Lower lobe of right lung (tissue), 2 donors: ENCODE results near the gene VPS26B. TPM values are rescaled to one million over a fixed set of nuclear protein-coding genes. Genes with fewer than 3 reads are reported as not detected.

Experiments used
- ATAC-seq, 2 donors: fragments of 200-7000 bp; cut with Tn5 transposase; one replicate each; pipeline ENCODE4 v1.9.1; 2020 to 2022; ENCODE audit warnings: mild to moderate bottlenecking in 2 of 2, moderate library complexity in 2 of 2
- DNase-seq: peaks from one replicate; pipeline ENCODE4 v3.0.0-alpha.2; 2020
- H3K27ac ChIP-seq: fragments of 200-600 bp; one replicate; pipeline ENCODE4 v1.8.0; 2022
- H3K27me3 ChIP-seq: fragments of 200-600 bp; one replicate; pipeline ENCODE4 v1.8.0; 2022; ENCODE audit warnings: low read depth
- H3K36me3 ChIP-seq: fragments of 200-600 bp; one replicate; pipeline ENCODE4 v1.8.0; 2022; ENCODE audit warnings: mild to moderate bottlenecking
- H3K4me1 ChIP-seq: fragments of 200-600 bp; one replicate; pipeline ENCODE4 v1.8.0; 2022
- H3K4me3 ChIP-seq: fragments of 200-600 bp; one replicate; pipeline ENCODE4 v1.8.0; 2022; ENCODE audit warnings: mild to moderate bottlenecking
- H3K9me3 ChIP-seq: fragments of 200-600 bp; one replicate; pipeline ENCODE4 v1.8.0; 2022
- intact Hi-C: fragments of 100-400 bp; cut with DNase I; formaldehyde crosslinking; loops from one replicate; pipeline ENCODE4 v1.11.0; 2022
- total RNA-seq: library from RNA; stranded (reverse); fragmentation: NEBNext Ultra II Directional; extraction: Animal tissue kit (Norgen Biotek cat#: 25700); gene quantifications from one replicate; pipeline ENCODE4 v1.2.1, GENCODE V29; 2021
- TF ChIP-seq, protein P1 (sequence below): fragments of 200-600 bp; IDR thresholded peaks from one replicate; pipeline ENCODE4 v1.8.0; 2022; ENCODE audit warnings: antibody characterized with exemption, mild to moderate bottlenecking
- donor health status: DM: no; HTN: yes; CAD: no; lungs with severe emphysema.

Gene VPS26B
- total RNA-seq, 1 donor from 2014 or later: 42.7 TPM

DNA sequence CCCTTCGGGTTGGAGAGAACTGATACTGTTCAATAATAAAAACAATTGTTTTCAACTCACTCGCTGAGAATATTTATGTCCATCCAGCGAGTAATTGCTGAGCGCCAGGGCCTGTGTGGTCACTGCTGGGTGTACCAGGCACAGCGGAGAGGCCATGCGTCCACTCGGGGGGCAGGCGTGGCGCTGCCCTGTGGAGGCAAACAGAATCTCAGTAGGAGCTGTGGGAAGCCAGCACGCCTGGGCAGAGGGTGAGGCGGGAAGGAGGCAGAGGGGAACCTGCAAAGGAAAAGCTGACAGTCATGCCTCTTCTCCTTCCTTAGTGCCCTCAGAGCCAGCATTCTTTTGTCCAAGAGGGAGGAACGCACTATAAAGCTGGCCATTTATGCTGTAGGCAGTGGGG is 63.1 kb downstream of the VPS26B start:
- no peaks in the 10 kb centered on the region for H3K9me3 ChIP-seq
- no peak for DNase-seq
- intact Hi-C loops: no loop called here
- H3K27me3 ChIP-seq: no peaks in the 10 kb centered on the region
- ATAC-seq: no peak
- H3K4me3 ChIP-seq: no peak overlapping the region
- H3K36me3 ChIP-seq: no peaks in the 10 kb centered on the region
- H3K4me1 ChIP-seq: no peaks in the 10 kb centered on the region
- H3K27ac ChIP-seq: no peak overlapping the region
- TF ChIP-seq, protein P1, sequence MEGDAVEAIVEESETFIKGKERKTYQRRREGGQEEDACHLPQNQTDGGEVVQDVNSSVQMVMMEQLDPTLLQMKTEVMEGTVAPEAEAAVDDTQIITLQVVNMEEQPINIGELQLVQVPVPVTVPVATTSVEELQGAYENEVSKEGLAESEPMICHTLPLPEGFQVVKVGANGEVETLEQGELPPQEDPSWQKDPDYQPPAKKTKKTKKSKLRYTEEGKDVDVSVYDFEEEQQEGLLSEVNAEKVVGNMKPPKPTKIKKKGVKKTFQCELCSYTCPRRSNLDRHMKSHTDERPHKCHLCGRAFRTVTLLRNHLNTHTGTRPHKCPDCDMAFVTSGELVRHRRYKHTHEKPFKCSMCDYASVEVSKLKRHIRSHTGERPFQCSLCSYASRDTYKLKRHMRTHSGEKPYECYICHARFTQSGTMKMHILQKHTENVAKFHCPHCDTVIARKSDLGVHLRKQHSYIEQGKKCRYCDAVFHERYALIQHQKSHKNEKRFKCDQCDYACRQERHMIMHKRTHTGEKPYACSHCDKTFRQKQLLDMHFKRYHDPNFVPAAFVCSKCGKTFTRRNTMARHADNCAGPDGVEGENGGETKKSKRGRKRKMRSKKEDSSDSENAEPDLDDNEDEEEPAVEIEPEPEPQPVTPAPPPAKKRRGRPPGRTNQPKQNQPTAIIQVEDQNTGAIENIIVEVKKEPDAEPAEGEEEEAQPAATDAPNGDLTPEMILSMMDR: no peak

DNA sequence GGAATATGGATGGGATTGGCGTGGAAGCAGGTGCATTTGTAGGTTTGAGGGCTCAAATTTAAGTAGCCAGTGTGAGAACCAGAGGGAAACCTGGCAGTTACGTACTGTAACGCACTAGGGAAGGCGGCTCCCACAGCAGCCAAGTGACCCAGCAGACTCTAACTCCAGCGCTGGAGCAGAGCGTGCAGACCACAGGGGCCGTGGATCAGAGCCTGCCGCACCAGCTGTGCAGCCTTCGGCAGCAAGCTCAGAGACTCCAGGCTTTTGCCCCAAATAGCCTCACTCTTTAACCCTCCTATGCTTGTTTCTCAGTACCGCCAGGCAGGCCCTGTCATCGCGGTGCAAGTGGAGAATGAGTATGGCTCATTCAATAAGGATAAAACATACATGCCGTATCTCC is 64.0 kb downstream of the VPS26B start:
- Histone ChIP-seq H3K4me1 (no peaks in the 10 kb centered on the region), H3K4me3 (no peak overlapping the region), H3K36me3 (no peaks in the 10 kb centered on the region), H3K27me3 (no peaks in the 10 kb centered on the region), H3K9me3 (no peaks in the 10 kb centered on the region), H3K27ac (no peak overlapping the region)
- no peak for DNase-seq
- no peak for ATAC-seq
- intact Hi-C loops: no loop called here
- TF ChIP-seq, protein P1: no peak

DNA sequence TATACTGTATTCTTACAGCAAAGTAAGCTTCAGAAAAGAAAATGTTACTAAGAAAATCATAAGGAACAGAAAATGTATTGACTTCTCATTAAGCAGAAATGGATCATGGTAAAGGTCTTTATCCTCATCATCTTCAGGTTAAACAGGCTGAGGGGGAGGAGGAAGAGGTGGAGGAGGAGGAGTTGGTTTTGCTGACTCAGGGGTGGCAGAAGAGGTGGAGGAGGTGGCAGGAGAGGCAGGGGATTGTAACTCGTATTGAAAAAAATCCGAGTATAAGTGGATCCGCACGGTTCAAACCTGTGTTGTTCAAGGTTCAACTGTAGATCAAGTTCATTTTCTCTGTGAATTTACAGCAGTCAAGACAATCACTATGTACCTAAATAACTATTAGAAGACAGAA is 64.7 kb downstream of the VPS26B start:
- Histone ChIP-seq H3K9me3 (no peaks in the 10 kb centered on the region), H3K27ac (no peak overlapping the region), H3K36me3 (no peaks in the 10 kb centered on the region), H3K4me3 (no peak overlapping the region), H3K4me1 (no peaks in the 10 kb centered on the region), H3K27me3 (no peaks in the 10 kb centered on the region)
- DNase-seq (no peak), ATAC-seq (no peak)
- intact Hi-C loops: no loop called here
- TF ChIP-seq, protein P1: no peak

DNA sequence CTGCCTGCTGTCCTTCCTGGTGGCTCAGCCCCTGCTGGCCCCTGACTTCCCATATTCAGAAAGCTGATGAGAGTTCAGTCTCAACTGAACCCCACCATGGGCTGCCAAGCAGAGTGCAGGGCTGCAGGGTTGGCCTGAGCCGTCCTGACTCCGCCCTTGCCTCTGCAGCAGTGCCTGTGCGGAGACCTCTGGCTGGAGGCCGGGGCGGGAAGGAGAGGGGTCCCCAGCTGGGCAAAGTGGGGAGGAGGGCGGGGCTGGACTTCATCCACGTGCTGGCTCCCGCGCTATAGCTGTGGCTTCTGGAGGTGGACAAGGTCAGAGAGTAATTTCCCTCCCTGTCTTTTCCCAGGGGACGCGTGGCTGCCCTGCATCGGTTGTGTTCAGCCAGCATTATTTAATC is 65.3 kb downstream of the VPS26B start:
- Histone ChIP-seq H3K4me1 (no peaks in the 10 kb centered on the region), H3K4me3 (no peak overlapping the region), H3K27ac (no peak overlapping the region), H3K36me3 (no peaks in the 10 kb centered on the region), H3K9me3 (no peaks in the 10 kb centered on the region), H3K27me3 (no peaks in the 10 kb centered on the region)
- intact Hi-C loops: no loop called here
- TF ChIP-seq, protein P1: no peak
- peak in 1 of 2 donors; percentile 47 for ATAC-seq
- DNase-seq: no peak

DNA sequence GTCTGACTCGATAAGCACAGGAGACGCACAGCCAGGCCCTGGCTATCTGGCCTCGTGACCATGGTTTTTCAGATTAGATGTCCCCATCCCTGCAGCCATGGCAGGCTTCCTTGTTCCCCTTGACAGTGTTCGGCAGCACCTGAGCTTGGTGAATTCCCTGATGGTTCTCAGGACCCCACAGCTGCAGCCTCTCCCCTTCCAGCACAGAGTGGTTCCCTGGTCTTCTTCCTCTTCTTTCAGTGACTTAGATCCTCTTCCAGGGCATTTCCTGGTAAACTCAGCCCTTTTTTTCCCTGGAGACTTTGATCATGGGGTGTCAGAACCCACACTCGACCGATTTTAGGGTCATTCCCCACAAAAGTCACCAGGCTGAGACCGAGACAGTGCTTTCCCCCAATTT is 66.2 kb downstream of the VPS26B start:
- no peaks in the 10 kb centered on the region for H3K36me3 ChIP-seq
- no peak overlapping the region for H3K4me3 ChIP-seq
- no peaks in the 10 kb centered on the region for H3K4me1 ChIP-seq
- DNase-seq: no peak
- TF ChIP-seq, protein P1: no peak
- H3K9me3 ChIP-seq: no peaks in the 10 kb centered on the region
- H3K27me3 ChIP-seq: no peaks in the 10 kb centered on the region
- intact Hi-C loops: no loop called here
- ATAC-seq: no peak
- H3K27ac ChIP-seq: no peak overlapping the region

DNA sequence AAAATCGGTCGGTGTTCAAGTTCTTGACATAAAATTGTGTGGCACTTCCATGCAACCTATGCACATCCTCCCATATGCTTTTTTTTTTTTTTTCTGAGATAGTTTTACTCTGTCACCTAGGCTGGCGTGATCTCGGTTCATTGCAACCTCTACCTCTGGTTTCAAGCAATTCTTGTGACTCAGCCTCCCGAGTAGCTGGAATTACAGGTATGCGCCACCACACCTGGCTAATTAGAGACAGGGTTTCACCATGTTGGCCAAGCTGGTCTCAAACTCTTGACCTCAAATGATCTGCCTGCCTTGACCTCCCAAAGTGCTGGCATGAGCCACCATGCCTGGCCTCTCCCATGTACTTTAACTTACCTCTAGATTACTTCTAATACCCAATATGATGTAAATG is 66.7 kb downstream of the VPS26B start:
- Histone ChIP-seq H3K9me3 (no peaks in the 10 kb centered on the region), H3K36me3 (no peaks in the 10 kb centered on the region), H3K27me3 (no peaks in the 10 kb centered on the region), H3K4me3 (no peak overlapping the region), H3K4me1 (no peaks in the 10 kb centered on the region), H3K27ac (no peak overlapping the region)
- TF ChIP-seq, protein P1: no peak
- intact Hi-C loops: no loop called here
- ATAC-seq: no peak
- DNase-seq: no peak
